OCI-M1 (cell line): Measurements from ENCODE around the gene ANAPC10.
"Not testable (repeated sequence)": the region's sequence is repeated elsewhere in the genome, so short reads cannot be mapped to it uniquely, and the experiment has no call there.

Source experiments
- DNase-seq: peaks from one replicate; lab custom pipeline; 2025; lab: John Stamatoyannopoulos, UW

The ANAPC10 gene

DNA sequence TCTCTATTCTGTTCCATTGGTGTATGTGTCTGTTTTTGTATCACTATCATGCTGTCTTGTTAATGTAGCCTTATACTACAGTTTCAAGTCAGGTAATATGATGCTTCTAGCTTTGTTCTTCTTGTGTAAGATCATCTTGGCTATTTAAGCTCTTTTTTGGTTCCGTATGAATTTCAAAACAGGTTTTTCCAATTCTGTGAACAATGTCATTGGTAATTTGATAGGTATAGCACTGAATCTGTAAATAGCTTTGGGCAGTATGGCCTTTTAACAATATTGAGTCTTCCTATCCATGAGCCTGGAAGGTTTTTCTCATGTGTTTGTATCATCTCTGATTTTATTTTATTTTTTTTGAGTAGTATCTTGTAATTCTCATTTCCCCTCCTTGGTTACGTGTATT, 94.3 kb downstream of the ANAPC10 start:
- DNase-seq = no peak

DNA sequence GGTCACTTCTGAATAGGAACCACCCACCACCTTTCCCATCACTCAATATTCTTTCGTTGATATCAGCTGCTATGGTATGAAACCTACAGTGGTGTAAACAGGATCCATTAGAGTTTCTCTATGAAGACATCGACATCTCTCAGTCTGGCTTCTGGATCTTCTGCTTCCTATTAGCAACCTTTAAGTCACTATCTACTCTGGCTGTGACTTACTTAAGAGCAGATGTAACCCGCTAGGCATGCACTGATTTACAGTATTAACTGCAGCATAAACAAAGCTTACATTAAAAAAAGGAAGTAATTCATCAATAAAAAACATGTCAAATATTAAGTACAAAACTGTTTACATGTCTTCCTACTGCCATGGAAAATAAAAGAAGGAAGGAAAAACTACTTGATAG, 96.4 kb downstream of the ANAPC10 start:
- no peak for DNase-seq

DNA sequence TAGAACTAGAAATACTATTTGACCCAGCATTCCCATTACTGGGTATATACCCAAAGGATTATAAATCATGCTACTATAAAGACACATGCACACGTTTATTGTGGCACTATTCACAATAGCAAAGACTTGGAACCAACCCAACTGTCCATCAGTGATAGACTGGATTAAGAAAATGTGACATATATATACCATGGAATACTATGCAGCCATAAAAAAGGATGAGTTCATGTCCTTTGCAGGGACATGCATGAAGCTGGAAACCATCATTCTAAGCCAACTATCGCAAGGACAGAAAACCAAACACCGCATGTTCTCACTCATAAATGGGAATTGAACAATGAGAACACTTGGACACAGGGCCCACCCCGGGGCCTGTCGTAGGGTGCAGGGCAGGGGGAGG, 97.3 kb downstream of the ANAPC10 start:
- not testable (repeated sequence) for DNase-seq

DNA sequence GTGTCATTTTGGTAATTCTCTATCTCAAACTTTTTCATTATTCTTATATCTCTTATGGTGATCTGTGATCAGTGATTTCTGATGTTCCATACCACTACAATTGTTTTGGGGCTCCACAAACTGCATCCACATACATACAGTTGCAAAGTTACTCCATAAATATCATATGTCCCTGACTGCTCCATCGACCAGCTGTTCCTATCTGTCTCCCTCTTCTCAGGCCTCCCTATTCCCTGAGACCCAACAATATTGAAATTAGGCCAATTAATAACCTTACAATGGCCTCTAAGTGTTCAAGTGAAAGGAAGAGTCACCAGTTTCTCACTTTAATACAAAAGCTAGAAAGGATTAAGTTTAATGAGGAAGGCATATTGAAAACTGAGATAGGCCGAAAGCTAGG, 108.7 kb downstream of the ANAPC10 start:
- DNase-seq = no peak

DNA sequence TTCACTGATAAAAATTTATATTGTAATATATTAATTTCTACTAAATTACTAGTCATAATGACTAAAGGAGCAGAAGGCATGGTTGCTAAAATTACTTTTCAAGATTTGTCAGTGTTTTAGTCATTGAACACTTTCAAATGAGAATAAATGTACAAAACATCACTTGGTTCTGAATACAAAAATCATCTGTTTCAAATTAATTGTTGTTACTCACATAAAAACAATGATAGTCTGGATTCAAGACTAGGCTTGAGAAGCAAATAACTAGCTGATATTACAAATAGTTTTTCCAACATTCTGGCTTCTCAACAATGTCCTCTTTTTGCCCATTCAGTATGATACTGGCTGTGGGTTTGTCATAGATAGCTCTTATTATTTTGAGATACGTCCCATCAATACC, 112.5 kb downstream of the ANAPC10 start:
- no peak for DNase-seq

DNA sequence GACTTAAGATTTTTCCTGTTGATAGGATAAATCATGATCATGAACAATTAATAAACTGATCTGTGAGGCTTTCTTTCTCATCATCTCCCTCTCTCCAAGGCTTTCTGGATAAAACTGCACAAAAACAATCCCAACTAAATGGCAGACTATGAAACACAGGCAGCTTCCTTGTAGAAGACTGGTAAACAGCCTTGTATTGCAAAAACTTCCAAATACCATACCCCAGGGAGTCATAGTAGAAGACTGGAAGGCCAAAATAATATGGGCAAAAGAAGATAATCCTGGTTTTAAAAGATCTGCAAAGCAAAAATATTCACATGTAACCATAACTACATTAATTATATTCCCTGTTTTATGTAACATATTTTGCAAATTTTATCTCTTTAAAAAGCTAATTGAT, 113.0 kb downstream of the ANAPC10 start:
- no peak for DNase-seq

DNA sequence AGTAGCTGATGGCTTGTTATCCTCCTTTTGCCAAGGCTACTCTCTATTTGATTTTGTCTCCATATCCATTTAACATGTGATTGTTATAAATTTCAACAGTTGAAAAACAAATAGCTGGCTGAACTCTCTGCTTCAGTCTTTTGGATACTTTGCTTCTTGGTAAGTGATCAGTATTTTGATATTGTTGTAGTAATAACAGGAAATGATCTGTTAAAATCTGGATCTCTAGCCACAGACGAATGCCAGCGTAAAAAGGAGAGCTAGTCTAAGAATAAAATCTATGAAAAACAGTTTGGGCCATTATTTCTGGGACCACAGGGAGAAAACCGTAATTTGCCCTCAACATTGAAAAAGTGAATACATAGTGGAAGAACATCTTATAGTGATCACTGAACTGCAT, 113.8 kb downstream of the ANAPC10 start:
- no peak for DNase-seq

DNA sequence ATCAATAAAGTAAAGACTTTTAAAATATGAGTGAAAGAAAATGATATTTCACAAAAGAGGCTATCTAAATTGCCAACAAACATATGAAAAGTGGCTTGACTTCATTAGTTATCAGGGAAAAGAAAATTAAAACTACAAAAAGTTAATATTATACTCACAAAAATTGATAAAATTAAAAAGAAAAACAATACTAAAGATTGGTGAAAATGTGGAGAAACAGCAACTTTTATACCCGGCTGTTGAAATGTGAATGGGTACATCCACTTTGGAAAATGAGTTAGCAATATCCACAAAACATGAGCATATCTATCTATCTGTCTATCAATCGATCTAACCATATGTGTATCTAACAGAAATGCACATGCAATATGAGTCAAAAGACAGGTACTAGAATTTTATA, 122.3 kb downstream of the ANAPC10 start:
- DNase-seq = no peak

DNA sequence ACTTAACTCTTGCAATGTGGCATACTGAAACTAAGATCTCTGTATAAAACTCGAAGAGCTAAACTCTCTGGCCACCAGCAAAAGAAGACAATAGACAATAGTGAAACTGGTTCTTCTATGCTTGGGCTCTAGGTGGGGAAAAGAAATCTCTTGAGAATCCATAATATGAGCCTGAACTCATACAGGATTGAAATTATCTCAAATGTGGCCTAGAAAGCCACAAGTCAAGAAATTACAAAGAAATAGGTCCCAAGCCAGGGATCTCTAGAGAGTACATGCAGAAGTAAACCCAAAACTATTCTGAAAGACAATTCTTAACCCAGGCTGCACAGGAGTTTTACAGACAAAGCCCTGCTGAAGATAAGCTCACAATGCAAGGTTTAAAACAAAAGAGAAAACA, 127.4 kb downstream of the ANAPC10 start:
- peak; percentile 21 for DNase-seq

DNA sequence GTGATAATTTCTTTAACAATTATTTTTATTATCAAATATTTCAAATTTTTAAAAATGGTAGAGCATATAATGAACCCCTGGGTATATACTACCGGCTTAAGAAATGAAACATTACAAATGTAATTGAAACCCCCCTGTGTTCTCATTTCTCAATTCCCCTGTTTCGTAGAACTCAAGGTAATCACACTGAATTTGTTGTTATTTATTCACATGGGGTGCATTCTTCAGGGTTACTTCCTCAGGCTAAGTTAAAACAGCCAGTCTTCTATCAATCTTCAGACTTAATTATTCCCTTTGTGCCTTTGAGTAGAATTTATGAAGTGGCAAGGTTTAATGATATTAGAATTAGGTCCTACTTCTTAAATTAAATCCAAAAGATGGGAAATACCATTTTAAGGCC, 128.2 kb downstream of the ANAPC10 start:
- DNase-seq = no peak

DNA sequence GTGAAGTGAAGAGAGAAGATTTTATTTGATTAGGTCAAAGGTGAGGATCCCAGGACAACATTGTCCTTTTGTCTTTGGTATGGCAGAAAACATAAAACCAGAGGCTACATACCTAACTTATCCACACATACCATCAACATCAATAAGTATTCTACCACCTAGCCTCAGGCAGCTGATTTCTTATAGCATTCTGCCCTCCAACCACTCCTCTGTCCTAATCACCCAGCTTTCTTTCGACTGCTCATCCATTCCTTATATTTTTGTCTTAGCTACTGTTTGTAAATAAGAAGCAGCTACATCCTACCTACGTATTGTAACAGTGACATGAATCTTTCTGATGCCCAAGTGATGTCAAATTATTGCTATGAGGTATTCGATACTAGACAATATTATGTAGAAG, 129.4 kb downstream of the ANAPC10 start:
- no peak for DNase-seq

DNA sequence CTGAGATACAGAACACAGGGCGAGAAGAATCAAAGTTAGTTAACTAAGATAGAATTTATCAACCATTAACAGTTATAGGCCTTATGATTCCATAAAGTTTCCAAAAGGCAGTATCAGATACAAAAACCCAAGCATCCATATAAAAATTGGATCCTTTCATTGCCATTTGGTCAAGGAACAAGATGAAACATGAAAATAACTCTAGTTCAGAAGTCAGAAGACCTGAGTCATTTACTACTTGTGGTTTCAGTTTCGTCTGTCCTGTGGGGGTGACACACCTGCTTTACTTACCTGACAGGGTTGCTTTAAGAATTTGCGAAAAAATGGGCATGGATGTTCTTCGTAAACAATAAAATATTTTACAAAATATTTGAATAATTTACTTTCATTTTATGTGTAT, 130.8 kb downstream of the ANAPC10 start:
- no peak for DNase-seq

DNA sequence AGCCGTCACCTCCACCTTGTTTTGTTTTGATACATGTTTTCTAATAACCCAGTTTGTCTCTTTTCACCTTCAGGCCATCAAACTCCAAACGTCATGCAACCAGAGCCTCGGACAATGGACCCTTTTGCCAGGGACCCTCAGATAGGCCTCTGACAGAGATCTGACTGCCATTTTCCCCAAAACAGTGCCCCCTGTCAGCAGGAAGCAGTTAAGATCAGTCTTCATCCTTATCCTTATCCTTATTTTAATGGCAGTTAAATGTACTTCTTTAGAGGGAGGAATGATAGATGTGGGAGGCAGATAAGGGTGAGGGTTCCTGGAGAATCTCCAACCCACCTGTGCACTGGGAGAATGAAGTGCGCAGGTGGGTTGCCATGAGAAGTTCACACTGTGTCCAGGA, 135.7 kb downstream of the ANAPC10 start:
- no peak for DNase-seq

DNA sequence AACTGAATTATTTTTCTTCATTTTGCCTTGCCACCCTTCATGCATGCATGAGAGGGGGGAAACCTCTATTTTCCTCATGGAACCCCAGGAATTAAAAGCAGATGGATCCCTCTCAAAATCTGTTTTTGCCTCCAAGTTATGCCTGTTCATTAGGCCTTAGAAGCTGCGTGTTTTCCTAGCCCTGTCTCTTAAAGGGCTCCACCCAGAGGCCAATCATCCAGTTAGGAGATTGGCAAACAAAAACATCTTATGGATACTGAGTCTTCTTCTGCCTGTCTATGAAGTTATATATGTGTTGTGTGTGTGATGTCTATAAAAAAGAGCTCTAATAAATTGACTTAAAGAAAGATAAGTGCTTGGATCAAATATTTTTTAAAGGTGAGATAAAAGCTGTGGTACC, 142.9 kb downstream of the ANAPC10 start:
- DNase-seq = no peak

DNA sequence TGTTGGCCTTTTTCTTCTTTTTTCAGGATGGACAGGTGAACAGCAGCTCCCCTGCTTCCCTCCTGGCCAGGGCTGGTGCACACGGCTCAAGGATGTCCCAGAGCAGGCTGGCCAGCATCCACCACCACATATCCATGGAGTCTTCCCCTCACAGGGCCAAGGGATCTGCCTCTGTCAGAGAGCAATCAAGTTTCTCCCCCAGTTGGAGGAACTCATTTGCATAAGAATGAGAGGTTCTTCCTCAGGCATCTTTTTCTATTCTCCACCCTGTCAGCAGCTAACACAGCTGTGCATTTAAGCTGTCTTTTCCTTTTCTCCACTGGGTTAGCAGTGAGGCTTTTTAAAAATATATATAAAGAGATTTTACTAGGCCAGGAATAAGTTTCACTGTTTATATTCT, 143.8 kb downstream of the ANAPC10 start:
- DNase-seq = no peak

DNA sequence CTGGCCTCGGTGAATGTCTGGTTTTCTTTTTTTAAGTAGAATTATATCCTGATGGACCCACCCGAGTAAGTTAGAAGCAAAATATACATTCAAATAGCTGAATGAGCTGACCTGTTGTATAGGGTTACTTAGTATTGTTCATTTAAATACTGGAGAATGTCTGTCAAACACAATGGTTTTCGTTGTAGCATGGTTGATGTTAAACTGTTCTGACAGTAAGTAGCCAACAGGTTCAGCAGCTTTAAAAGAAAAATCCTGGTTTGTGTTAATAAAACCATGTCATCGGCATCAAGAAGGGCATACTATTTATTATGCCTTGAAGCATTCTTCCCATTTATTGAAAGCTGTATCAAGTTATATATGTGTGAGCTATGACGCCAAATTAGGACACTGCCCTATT, 149.6 kb downstream of the ANAPC10 start:
- no peak for DNase-seq

DNA sequence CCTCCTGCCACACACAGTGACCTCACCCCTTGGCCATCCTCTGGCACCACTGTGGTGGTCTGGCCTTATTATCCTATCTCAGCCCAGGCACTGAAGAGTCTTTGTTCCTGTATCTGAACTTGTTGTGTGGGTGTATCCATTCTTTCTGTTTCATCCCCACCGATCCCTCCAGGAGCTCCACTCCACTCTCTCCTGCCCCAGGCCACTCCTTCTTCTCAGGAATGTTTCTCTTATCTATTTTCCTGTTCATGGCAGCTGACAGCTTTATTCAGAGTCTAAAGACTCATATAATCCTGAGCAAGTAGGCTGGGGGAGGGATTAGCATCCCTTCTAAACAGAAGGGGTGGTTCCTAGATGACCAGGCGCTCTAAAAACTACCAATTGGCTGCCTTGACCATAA, 150.0 kb downstream of the ANAPC10 start:
- peak; percentile 22 for DNase-seq
